Measurements from ENCODE around the gene RPS25.
"Not testable (repeated sequence)": the region's sequence is repeated elsewhere in the genome, so short reads cannot be mapped to it uniquely, and the experiment has no call there.

- not testable (repeated sequence) for TF ChIP-seq CTCF (conservative IDR thresholded peaks at IDR 0.05; ENCODE audit: low read length); EZH2phosphoT487 (IDR thresholded peaks at IDR 0.05; ENCODE audit: borderline replicate concordance, low read depth, low read length)
These were observed 33.8 kb downstream of the RPS25 start for GRCh38 chr11:118984337-118984736.

All from OCI-LY7 (cell line).